Left renal pelvis (tissue), 4 donors: ENCODE measurements around the gene PPAN. TPM values are rescaled to one million over a fixed set of nuclear protein-coding genes. Genes with fewer than 3 reads are reported as not detected.

ENCODE experiments used
- polyA plus RNA-seq, 4 donors: library from polyadenylated mRNA; unstranded; fragments of 120-200 nt; gene quantifications; one replicate each; pipeline ENCODE4 v1.2.1, GENCODE V29; 2013; ENCODE audit not compliant: insufficient read length in 4 of 4

The PPAN gene
- polyA plus RNA-seq, 4 donors = 20.6 to 39.8 (median 25.9) TPM

Other genes starting within 250 kb of the PPAN start
- gene OLFM2, start 169.8 kb upstream of the PPAN start, polyA plus RNA-seq = 10 to 100 TPM; 17.8 to 30.7 (median 23.2) TPM
- 10 to 100 TPM in 1 of 4 donors, 1 to 10 TPM in 3; 1.1 to 14.4 (median 1.7) TPM for gene COL5A3, start 95.9 kb upstream of the PPAN start, polyA plus RNA-seq
- not detected for gene RDH8, start 92.9 kb upstream of the PPAN start, polyA plus RNA-seq
- 10 to 100 TPM; 23.0 to 34.7 (median 25.2) TPM for gene SHFL, start 20.0 kb upstream of the PPAN start, polyA plus RNA-seq
- 1 to 10 TPM in 3 of 4 donors, under 1 TPM in 1; 0.66 to 3.0 (median 2.4) TPM for gene ANGPTL6, start 3.7 kb upstream of the PPAN start, polyA plus RNA-seq
- 10 to 100 TPM in 1 of 4 donors, 1 to 10 TPM in 3; 6.6 to 17.4 (median 8.7) TPM for gene P2RY11, start 5.3 kb downstream of the PPAN start, polyA plus RNA-seq
- 100 to 1,000 TPM; 152 to 226 (median 197) TPM for gene EIF3G, start 13.5 kb downstream of the PPAN start, polyA plus RNA-seq
- 100 to 1,000 TPM in 3 of 4 donors, 10 to 100 TPM in 1; 82.1 to 134 (median 119) TPM for gene DNMT1, start 88.6 kb downstream of the PPAN start, polyA plus RNA-seq
- 10 to 100 TPM; 11.6 to 15.1 (median 12.9) TPM for gene S1PR2, start 125.0 kb downstream of the PPAN start, polyA plus RNA-seq
- 10 to 100 TPM; 30.1 to 54.0 (median 34.2) TPM for gene MRPL4, start 145.9 kb downstream of the PPAN start, polyA plus RNA-seq
- gene ICAM1, start 164.8 kb downstream of the PPAN start, polyA plus RNA-seq = 10 to 100 TPM in 1 of 4 donors, 1 to 10 TPM in 3; 5.8 to 10.3 (median 7.3) TPM
- gene ICAM4, start 180.6 kb downstream of the PPAN start, polyA plus RNA-seq = 1 to 10 TPM in 1 of 4 donors, under 1 TPM in 3; 0.36 to 1.5 (median 0.45) TPM
- under 1 TPM; 0.15 to 0.24 (median 0.22) TPM for gene ICAM5, start 183.6 kb downstream of the PPAN start, polyA plus RNA-seq
- 10 to 100 TPM in 1 of 4 donors, 1 to 10 TPM in 3; 4.4 to 10.6 (median 5.3) TPM for gene ZGLP1, start 203.5 kb downstream of the PPAN start, polyA plus RNA-seq
- gene FDX2, start 209.7 kb downstream of the PPAN start, polyA plus RNA-seq = 10 to 100 TPM; 12.7 to 25.3 (median 15.8) TPM
- 10 to 100 TPM; 24.0 to 40.5 (median 26.5) TPM for gene RAVER1, start 227.2 kb downstream of the PPAN start, polyA plus RNA-seq
- 1 to 10 TPM; 6.6 to 9.4 (median 9.0) TPM for gene ICAM3, start 233.3 kb downstream of the PPAN start, polyA plus RNA-seq